ENCODE results near the gene HLF. TPM values are rescaled to one million over a fixed set of nuclear protein-coding genes. Genes with fewer than 3 reads are reported as not detected.

Gene HLF
- total and polyA plus RNA-seq, 2 donors: 7.7 to 31.4 TPM

DNA sequence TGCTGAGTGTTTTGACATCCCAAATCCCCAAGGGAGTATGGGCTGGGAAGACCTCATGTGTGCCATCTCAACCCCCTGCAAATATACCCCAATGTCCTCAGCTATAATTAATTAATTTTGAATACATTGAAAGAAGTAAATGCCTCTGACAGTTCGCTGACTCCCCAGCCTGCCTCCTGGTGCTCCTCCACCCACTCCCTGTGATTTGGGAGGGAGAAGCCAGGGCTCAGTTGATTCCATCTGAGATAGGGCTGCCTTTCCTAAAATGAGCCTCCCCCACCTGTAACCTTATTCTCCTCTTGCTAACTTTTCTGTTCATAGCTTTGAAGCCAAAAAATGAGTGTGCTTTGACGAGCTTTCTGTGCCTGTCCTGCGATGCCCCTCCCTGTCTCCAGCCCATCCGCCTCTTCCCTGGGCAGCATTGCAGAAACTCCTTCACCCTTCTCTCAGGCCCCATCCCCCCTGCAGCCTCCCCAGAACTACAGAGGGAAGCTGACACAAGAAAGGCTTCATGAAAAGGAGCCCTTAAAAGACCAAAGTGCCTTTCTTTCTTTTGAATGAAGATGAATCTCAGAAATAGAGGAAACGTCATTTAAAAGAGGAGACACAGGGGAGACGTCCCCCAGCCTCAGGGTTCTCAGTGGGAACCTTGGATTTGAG lies 70.3 kb downstream of the HLF start:
- no peaks in the 10 kb centered on the region for H3K4me1 ChIP-seq (ENCODE audit: insufficient read depth)
- no peak for DNase-seq (ENCODE audit: extremely low spot score)
- H3K27ac ChIP-seq (ENCODE audit: low read depth): no peak overlapping the region
- WGBS: 74% methylated on average over 6 of the region's 6 CpGs
- H3K4me3 ChIP-seq (ENCODE audit: low read depth, low read length): no peak overlapping the region
- H3K36me3 ChIP-seq (ENCODE audit: insufficient read depth): no peaks in the 10 kb centered on the region

DNA sequence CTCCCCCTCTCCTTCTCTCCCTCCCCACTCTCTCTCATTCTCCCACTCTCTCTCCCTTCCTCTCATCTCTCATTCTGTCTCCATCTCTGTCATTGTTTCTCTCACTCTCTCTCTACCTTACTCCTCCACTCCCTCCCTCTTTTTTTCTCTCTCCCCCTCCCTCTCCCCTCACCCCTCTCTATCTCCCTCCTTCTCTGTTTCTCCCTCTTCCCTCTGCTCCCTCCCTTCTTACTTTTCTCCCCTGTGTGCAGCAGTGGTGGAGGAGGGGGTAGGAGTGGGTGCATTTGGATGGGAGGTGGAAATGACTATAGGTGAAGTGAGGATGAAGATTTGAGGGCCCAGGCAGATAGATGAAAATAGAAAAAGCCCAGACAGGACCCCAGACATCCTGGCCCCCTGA lies 70.9 kb downstream of the HLF start:
- Histone ChIP-seq H3K4me1 (ENCODE audit: insufficient read depth) (no peaks in the 10 kb centered on the region), H3K4me3 (ENCODE audit: low read depth, low read length) (no peak overlapping the region), H3K36me3 (ENCODE audit: insufficient read depth) (no peaks in the 10 kb centered on the region), H3K27ac (ENCODE audit: low read depth) (no peak overlapping the region)
- no peak for DNase-seq (ENCODE audit: extremely low spot score)

- no peaks in the 10 kb centered on the region for H3K4me1 ChIP-seq (ENCODE audit: insufficient read depth)
- no peaks in the 10 kb centered on the region for H3K36me3 ChIP-seq (ENCODE audit: insufficient read depth)
- H3K27ac ChIP-seq (ENCODE audit: low read depth): no peak overlapping the region
- DNase-seq (ENCODE audit: extremely low spot score): no peak
- 95% methylated on average over 2 of the region's 2 CpGs for WGBS
- H3K4me3 ChIP-seq (ENCODE audit: low read depth, low read length): no peak overlapping the region
Observed at GRCh38 chr17:55336426-55336825, 71.7 kb downstream of the HLF start.

DNA sequence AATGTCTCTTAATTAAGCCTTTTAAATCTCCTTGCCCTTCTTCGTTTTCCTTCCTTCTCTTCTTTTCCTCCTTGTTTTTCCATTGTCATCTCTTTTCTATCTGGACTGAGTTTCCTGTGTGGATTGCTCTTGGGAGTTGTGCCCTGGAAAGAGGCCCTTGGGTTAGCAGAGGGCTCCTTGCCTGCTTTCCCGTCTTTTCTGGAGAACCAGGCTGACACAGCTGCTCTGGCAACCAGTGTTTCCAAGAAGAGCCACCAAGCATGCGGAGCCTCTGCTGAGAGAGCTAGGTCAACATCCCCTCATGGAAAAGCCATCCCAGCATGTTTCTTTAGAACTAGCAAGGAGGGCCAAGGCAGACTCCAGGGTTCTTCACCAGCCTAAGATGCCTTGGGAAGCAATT lies 75.4 kb downstream of the HLF start:
- Histone ChIP-seq H3K4me3 (ENCODE audit: low read depth, low read length) (no peak overlapping the region), H3K4me1 (ENCODE audit: insufficient read depth) (peaks cover 2% of the 10 kb centered on the region), H3K27ac (ENCODE audit: low read depth) (no peak overlapping the region), H3K36me3 (ENCODE audit: insufficient read depth) (no peaks in the 10 kb centered on the region)
- DNase-seq (ENCODE audit: extremely low spot score): no peak
- WGBS: 70% methylated on average over 3 of the region's 3 CpGs

GRCh38 chr17:55340686-55341085 lies 75.9 kb downstream of the HLF start:
- H3K36me3 ChIP-seq (ENCODE audit: insufficient read depth): no peaks in the 10 kb centered on the region
- DNase-seq (ENCODE audit: extremely low spot score): no peak
- 82% methylated on average over 3 of the region's 3 CpGs for WGBS
- H3K4me1 ChIP-seq (ENCODE audit: insufficient read depth): peaks cover 2% of the 10 kb centered on the region
- no peak overlapping the region for H3K27ac ChIP-seq (ENCODE audit: low read depth)
- no peak overlapping the region for H3K4me3 ChIP-seq (ENCODE audit: low read depth, low read length)

- peaks cover 2% of the 10 kb centered on the region for H3K4me1 ChIP-seq (ENCODE audit: insufficient read depth)
- H3K36me3 ChIP-seq (ENCODE audit: insufficient read depth): no peaks in the 10 kb centered on the region
- H3K4me3 ChIP-seq (ENCODE audit: low read depth, low read length): no peak overlapping the region
- 88% methylated on average over 5 of the region's 5 CpGs for WGBS
- DNase-seq (ENCODE audit: extremely low spot score): no peak
- H3K27ac ChIP-seq (ENCODE audit: low read depth): no peak overlapping the region
Observed at GRCh38 chr17:55341432-55341831, 76.7 kb downstream of the HLF start.

GRCh38 chr17:55342800-55343585 lies 78.2 kb downstream of the HLF start:
- no peak overlapping the region for H3K4me3 ChIP-seq (ENCODE audit: low read depth, low read length)
- DNase-seq (ENCODE audit: extremely low spot score): no peak
- WGBS: 80% methylated on average over 6 of the region's 6 CpGs
- no peaks in the 10 kb centered on the region for H3K36me3 ChIP-seq (ENCODE audit: insufficient read depth)
- H3K4me1 ChIP-seq (ENCODE audit: insufficient read depth): peaks cover 2% of the 10 kb centered on the region
- H3K27ac ChIP-seq (ENCODE audit: low read depth): no peak overlapping the region

DNA sequence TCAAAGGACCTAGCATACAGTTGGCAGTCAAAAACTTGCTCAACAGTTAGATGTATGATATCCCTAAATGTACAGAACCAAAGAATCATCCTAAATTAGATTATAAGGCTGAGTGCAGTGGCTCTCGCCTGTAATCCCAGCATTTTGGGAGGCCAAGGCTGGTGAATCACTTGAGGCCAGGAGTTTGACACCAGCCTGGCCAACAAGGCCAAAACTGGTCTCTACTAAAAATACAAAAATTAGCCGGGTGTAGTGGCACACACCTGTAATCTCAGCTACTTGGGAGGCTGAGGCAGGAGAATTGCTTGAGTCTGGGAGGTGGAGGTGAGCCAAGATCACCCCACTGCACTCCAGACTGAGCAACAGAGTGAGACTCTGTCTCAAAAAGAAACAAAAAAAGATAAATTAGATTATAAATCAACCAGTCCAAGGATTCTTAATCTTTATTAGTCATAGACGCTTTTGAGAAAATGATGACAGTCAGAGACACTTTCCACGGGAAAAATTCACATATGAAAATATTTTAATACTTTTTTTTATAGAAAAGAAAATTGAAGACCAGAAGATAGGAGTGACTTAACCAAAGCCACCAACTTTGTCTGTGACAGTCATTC lies 79.2 kb downstream of the HLF start:
- Histone ChIP-seq H3K4me3 (ENCODE audit: low read depth, low read length) (no peak overlapping the region), H3K4me1 (ENCODE audit: insufficient read depth) (peaks cover 2% of the 10 kb centered on the region), H3K27ac (ENCODE audit: low read depth) (no peak overlapping the region), H3K36me3 (ENCODE audit: insufficient read depth) (no peaks in the 10 kb centered on the region)
- no peak for DNase-seq (ENCODE audit: extremely low spot score)
- 83% methylated on average over 4 of the region's 4 CpGs for WGBS

DNA sequence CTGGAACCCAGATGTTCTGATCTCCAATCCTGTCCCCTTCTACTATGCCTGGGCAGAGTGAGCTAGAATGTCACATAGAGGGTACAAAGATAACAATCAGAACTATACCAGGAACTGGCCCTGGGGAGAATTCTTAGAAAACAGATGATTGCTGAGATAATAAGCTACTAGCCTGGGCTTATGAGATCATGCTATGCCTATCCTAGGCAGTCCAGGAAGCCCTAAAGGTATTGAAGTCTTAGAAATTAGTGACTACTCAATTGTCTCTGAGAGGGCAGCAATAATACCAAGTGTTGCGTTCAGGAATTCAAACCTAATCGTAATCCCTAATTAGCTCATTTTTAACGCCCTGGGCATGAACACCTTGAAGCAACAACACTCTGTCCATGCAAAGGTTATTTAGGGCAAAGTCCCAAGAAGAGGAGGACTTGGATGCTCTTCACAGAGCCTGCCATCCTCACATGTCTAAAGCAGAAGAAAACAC lies 79.8 kb downstream of the HLF start:
- no peak for DNase-seq (ENCODE audit: extremely low spot score)
- 91% methylated on average over 3 of the region's 3 CpGs for WGBS
- no peak overlapping the region for H3K27ac ChIP-seq (ENCODE audit: low read depth)

GRCh38 chr17:55345132-55345531 lies 80.4 kb downstream of the HLF start:
- no peak for DNase-seq (ENCODE audit: extremely low spot score)
- WGBS: 92% methylated on average over 1 of the region's 1 CpG

More for the DNA sequence above, 79.8 kb downstream of the HLF start:
- Histone ChIP-seq H3K4me3 (ENCODE audit: low read depth, low read length) (no peak overlapping the region), H3K4me1 (ENCODE audit: insufficient read depth) (peaks cover 2% of the 10 kb centered on the region), H3K36me3 (ENCODE audit: insufficient read depth) (no peaks in the 10 kb centered on the region)

DNA sequence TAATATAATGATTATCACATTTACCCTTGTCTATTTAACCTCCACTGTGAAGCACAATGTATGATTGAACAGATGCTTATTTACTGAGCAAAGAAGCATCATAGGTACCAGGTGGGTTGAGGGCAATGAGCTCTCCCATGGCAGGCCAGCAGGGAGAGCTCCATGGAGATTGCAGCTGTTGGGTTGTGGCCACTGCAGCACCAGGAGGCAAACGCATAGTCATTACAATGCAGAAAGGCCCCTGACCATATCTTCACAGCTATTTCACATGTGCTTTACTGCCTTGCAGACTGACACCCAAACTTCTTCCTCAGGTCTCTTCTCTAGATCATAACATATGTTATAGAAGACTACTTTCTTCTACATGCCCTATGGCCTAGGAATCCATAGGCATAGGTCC lies 81.9 kb downstream of the HLF start:
- no peak overlapping the region for H3K27ac ChIP-seq (ENCODE audit: low read depth)
- H3K4me3 ChIP-seq (ENCODE audit: low read depth, low read length): no peak overlapping the region
- DNase-seq (ENCODE audit: extremely low spot score): no peak
- 98% methylated on average over 1 of the region's 1 CpG for WGBS
- peaks cover 2% of the 10 kb centered on the region for H3K4me1 ChIP-seq (ENCODE audit: insufficient read depth)
- H3K36me3 ChIP-seq (ENCODE audit: insufficient read depth): no peaks in the 10 kb centered on the region

More at GRCh38 chr17:55345132-55345531, 80.4 kb downstream of the HLF start:
- no peak overlapping the region for H3K4me3 ChIP-seq (ENCODE audit: low read depth, low read length)
- no peak overlapping the region for H3K27ac ChIP-seq (ENCODE audit: low read depth)
- peaks cover 2% of the 10 kb centered on the region for H3K4me1 ChIP-seq (ENCODE audit: insufficient read depth)
- H3K36me3 ChIP-seq (ENCODE audit: insufficient read depth): no peaks in the 10 kb centered on the region

GRCh38 chr17:55347341-55347740 lies 82.6 kb downstream of the HLF start:
- H3K36me3 ChIP-seq (ENCODE audit: insufficient read depth): no peaks in the 10 kb centered on the region
- no peak for DNase-seq (ENCODE audit: extremely low spot score)
- WGBS: 72% methylated on average over 2 of the region's 2 CpGs

DNA sequence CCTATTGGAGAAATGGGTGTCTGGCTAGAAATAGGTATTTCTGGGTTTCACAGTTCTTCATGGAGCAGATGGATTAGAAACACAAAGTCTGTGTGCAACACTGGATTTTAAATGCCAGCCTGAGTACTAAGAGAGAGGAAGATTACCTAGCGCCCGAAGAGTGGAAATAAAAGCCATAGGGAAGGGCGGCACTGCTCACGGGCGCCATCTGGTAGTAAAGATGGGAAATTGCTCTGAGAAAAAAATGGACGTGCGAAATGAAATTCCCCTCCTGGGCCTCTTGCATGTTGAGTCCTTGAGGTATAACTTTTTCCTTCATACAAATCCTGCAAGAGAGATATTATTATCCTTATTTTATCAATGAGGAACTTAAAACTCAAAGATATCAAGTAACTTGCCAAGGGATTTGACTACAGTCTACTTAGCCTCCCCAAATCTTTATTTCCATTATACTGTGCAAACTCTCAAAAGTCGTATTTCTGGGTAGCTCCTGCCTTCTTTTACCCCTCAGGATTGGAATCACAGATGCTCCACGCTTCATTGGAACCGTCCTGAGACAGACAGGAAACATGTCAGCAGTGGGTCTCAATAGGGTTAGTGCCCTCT lies 84.1 kb downstream of the HLF start:
- WGBS: 16% methylated on average over 10 of the region's 10 CpGs
- DNase-seq (ENCODE audit: extremely low spot score): peak; percentile 23

More at GRCh38 chr17:55347341-55347740, 82.6 kb downstream of the HLF start:
- Histone ChIP-seq H3K27ac (ENCODE audit: low read depth) (no peak overlapping the region), H3K4me1 (ENCODE audit: insufficient read depth) (peaks cover 2% of the 10 kb centered on the region), H3K4me3 (ENCODE audit: low read depth, low read length) (no peak overlapping the region)

More for the DNA sequence above, 84.1 kb downstream of the HLF start:
- Histone ChIP-seq H3K36me3 (ENCODE audit: insufficient read depth) (no peaks in the 10 kb centered on the region), H3K27ac (ENCODE audit: low read depth) (no peak overlapping the region), H3K4me3 (ENCODE audit: low read depth, low read length) (no peak overlapping the region), H3K4me1 (ENCODE audit: insufficient read depth) (peaks cover 2% of the 10 kb centered on the region)

All from urinary bladder (tissue), 4 donors.